Hypothalamus (tissue), 51 donors: ENCODE results near the gene ADAMTS19.
"Not testable (repeated sequence)": the region's sequence is repeated elsewhere in the genome, so short reads cannot be mapped to it uniquely, and the experiment has no call there.

Experiments
- DNase-seq, 51 donors: peaks; one replicate each; lab custom pipeline; 2025; lab: John Stamatoyannopoulos, UW

The ADAMTS19 gene

GRCh38 chr5:129584496-129584895, 124.4 kb downstream of the ADAMTS19 start:
- DNase-seq, result not testable (repeated sequence)

- no peak for DNase-seq
These were observed 131.5 kb downstream of the ADAMTS19 start for GRCh38 chr5:129591508-129592160.

- no peak for DNase-seq
These were observed 133.4 kb downstream of the ADAMTS19 start for GRCh38 chr5:129593525-129593924.

- DNase-seq, result no peak
These were observed 141.5 kb downstream of the ADAMTS19 start for GRCh38 chr5:129601576-129601975.

- DNase-seq, result no peak
These were observed 148.3 kb downstream of the ADAMTS19 start for GRCh38 chr5:129608350-129608749.

- DNase-seq, result no peak
These were observed 149.6 kb downstream of the ADAMTS19 start for GRCh38 chr5:129609710-129610109.

GRCh38 chr5:129616517-129616916, 156.4 kb downstream of the ADAMTS19 start:
- no peak for DNase-seq

GRCh38 chr5:129617206-129617605, 157.1 kb downstream of the ADAMTS19 start:
- DNase-seq, result no peak

GRCh38 chr5:129619782-129620181, 159.7 kb downstream of the ADAMTS19 start:
- DNase-seq, result no peak

- DNase-seq, result no peak
These were observed 162.4 kb downstream of the ADAMTS19 start for GRCh38 chr5:129622531-129622930.

GRCh38 chr5:129629575-129629974, 169.5 kb downstream of the ADAMTS19 start:
- no peak for DNase-seq

- DNase-seq, result no peak
These were observed 170.0 kb downstream of the ADAMTS19 start for GRCh38 chr5:129630101-129630500.

- no peak for DNase-seq
These were observed 171.9 kb downstream of the ADAMTS19 start for GRCh38 chr5:129631961-129632360.

- not testable (repeated sequence) for DNase-seq
These were observed 177.4 kb downstream of the ADAMTS19 start for GRCh38 chr5:129637501-129637900.

GRCh38 chr5:129639331-129639730, 179.2 kb downstream of the ADAMTS19 start:
- no peak for DNase-seq

- no peak for DNase-seq
These were observed 192.4 kb downstream of the ADAMTS19 start for GRCh38 chr5:129652349-129653056.

GRCh38 chr5:129653057-129653375, 192.9 kb downstream of the ADAMTS19 start:
- no peak for DNase-seq

GRCh38 chr5:129653442-129653841, 193.3 kb downstream of the ADAMTS19 start:
- DNase-seq, result no peak

- DNase-seq, result no peak
These were observed 196.9 kb downstream of the ADAMTS19 start for GRCh38 chr5:129656952-129657351.

GRCh38 chr5:129658801-129659200, 198.7 kb downstream of the ADAMTS19 start:
- DNase-seq, result no peak

GRCh38 chr5:129661366-129662035, 201.4 kb downstream of the ADAMTS19 start:
- DNase-seq, result no peak
